Stromal cell of bone marrow (primary cell): ENCODE data around the gene FNIP2.

Experiments
- DNase-seq: peaks from one replicate; pipeline ENCODE4 v3.0.0-alpha.2; 2012; ENCODE audit warnings: low read depth

FNIP2 gene

GRCh38 chr4:158840131-158840530, 71.3 kb downstream of the FNIP2 start:
- no peak for DNase-seq

GRCh38 chr4:158841540-158841939, 72.7 kb downstream of the FNIP2 start:
- no peak for DNase-seq

- no peak for DNase-seq
Measured at GRCh38 chr4:158845311-158846041, 76.7 kb downstream of the FNIP2 start.

DNA sequence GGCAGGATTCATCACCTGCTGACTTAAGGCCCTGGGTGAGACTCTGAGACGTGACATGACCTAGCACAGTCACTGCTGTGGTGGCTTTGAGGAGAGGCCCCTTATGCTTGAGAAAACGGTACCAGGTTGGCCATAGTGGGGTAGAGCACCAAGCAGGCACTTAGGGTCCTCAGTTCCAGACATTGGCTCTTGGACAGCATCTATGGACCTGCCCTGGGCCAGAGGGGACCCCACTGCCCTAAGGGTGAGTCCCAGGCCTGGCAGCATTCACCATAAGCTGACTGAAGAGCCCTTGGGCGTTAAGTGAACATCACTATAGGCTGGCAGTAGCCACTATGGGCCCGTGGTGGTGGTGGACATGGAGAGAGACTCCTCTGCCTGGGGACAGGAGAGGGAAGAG, 78.7 kb downstream of the FNIP2 start:
- DNase-seq = no peak

DNA sequence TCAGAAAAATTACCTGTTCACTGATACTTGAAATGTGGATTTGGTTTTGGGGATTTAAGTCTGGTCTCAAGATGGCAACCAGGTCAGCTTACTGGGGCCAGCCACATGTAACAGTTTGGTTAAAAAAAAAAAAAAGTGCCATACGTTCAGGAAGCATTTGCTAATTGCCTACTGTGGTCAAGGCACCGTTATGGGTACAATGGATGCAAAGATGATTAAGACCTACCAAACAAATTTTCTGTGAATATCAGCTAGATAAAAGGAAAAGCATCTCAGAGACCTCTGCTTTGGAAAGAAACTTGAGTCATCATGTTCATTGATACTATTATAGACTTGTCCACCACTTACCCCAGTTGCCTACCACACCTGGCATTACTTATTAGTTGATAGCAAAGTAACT, 80.9 kb downstream of the FNIP2 start:
- DNase-seq = no peak

GRCh38 chr4:158850371-158850770, 81.5 kb downstream of the FNIP2 start:
- no peak for DNase-seq

DNA sequence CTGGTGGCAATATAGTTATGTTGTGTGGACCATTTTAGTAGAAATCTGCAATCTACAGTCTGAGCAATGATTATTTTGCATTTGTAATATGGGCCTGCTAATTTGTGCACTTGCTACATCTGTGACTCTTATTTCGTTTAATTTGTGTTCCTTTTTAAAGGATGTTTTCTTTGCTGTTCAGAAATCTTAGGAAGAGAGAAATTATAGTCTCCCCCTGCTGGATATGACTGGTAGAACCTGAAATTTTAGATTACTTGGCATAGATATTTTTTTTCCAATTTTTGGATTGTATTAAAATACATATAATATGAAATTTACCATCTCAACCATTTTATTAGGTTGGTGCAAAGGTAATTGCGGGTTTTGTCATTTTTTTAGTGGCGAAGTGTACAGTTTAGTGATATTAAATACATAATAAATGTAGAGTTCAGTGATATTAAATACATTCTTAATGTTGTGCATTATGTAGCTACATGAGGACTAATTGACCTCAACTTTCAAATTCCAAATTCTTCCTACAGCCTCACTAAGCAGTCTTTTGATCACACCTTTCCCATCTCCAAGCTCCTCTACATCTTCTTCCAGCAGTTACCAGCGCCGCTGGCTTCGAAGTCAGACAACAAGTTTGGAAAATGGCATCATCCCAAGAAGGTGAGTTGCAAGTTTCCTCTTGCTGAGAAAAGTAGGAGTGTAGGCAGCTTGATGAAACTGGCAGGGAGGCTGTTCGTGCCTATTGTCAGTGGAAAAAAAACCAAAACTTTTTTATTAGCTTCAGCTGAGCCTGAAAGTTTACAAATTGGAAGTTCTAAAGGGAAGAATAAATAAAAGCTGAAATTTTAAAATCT, 82.2 kb downstream of the FNIP2 start:
- DNase-seq = peak; percentile 23

DNA sequence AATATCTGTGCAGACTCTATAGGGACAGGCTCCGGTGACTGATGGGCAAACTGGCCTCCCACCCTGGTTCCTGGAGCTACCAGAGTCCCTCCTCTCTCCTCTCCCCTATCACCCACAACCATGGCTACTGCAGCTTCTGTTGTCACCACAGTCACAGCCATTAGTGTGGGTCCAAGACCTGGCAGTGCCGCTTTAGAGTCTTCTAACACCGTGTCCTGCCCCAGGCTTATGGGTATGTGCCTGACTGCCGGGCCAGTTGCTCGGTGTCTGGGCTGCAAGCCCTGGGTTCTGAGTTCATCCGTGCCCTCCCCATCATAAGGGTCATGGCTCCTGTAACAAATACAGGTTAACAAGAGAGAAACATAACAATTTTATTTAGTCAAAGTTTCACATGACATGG, 85.4 kb downstream of the FNIP2 start:
- DNase-seq = no peak

- DNase-seq = peak; percentile 10
Measured at GRCh38 chr4:158856852-158857251, 88.0 kb downstream of the FNIP2 start.

- no peak for DNase-seq
Measured at GRCh38 chr4:158857951-158858350, 89.1 kb downstream of the FNIP2 start.

- peak; percentile 38 for DNase-seq
Measured at GRCh38 chr4:158858410-158859199, 89.8 kb downstream of the FNIP2 start.

DNA sequence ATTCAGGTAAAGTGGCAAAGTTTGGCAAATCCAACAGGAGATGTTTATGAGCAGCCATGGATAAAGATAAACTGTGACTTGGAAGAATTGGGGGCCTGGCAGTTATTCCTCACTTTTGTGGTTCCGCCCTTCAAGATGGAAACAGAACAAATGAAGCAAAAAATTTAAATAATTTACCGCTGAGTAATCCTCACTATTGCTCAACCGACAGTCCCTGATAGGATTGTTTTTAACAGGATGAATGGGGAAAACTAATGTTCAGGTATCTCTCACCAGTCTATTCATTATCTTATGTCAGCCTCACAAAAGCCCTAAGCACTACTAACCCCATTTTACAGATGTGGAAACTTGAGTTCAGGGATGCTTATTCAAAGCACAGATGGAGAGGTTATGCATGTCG, 90.8 kb downstream of the FNIP2 start:
- DNase-seq = no peak

DNA sequence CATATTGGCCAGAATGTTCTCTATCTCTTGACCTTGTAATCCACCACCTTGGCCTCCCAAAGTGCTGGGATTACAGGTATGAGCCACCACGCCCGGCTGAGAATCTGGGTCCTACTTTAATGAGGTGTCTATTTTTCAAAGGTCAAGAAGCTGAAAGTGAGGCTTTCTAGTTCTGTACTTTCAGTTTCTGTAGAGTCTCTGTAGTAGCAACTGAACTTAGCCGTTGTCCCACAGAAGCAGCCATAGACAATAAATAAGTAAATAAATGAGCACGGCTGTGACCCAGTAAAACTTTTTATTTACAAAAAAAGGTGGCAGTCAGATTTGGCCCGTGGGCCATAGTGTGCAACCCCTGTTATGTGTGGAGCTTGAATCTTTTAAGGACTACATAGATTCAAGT, 92.0 kb downstream of the FNIP2 start:
- no peak for DNase-seq

GRCh38 chr4:158861281-158861680, 92.5 kb downstream of the FNIP2 start:
- DNase-seq = no peak

DNA sequence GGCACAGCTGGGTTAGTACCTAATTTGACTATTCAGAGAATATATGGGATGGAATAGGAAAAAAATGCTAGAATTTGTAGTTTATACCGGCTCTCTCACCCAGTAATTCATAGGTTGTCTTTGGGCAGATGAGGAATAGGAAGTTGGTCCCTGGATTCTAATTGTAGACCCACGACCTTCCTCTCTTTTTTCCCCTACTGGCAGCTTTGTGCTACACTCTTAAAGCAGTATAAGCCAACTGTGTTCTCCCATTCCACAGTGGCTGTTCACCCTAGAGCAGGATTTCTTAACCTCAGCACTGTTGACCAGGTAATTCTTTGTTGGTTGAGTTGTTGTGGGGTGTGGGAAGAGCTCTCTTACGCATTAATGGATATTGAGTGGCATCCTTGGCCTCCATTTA, 92.9 kb downstream of the FNIP2 start:
- DNase-seq = no peak

DNA sequence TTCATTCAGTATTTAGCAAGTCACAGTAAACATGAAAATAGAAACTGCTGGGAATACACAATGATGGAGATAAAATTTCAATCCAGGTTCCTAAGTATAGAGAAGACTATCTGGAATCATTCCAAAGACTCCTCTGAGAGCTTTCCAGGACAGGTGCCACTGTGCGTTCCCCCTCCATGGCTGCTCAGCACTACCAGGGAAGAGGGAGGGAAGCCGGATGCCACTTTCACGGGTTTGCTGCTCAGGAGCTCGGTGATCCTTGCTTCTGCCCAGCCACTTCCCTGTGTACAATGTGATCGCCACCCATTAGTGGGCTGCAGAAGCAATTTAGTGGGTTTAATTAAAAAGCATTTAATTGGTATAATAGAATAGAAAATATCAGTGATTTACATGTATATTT, 94.5 kb downstream of the FNIP2 start:
- DNase-seq = no peak

DNA sequence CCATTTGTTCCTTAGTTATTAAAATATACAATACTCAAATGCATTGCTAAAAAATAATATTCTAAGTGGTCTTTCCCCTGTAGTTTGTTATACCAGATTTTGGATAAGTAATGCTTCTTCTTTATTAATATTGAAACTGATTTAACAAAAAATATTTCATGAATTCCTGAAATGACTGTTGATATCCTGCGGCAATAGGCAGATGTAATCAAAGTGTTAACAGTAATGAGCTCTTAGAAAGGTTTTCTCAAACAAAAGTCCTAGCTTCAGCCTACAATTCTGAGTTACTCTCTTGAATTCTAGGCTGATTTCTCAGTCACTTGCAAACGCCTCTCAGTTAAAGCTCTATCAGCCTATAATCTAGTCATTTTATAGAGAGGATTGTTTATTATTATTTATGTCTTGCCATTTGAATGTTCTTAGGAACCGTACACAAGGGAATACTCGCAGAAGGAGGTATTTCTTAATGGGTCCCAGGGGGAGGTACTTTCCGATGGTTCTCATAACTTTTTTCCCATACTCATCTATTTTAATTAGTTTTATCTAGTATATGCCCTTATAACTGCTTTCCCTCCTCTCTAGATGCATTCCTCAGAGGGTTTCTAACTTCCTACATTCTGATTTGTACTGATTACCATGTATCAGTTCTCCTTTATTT, 96.8 kb downstream of the FNIP2 start:
- no peak for DNase-seq

DNA sequence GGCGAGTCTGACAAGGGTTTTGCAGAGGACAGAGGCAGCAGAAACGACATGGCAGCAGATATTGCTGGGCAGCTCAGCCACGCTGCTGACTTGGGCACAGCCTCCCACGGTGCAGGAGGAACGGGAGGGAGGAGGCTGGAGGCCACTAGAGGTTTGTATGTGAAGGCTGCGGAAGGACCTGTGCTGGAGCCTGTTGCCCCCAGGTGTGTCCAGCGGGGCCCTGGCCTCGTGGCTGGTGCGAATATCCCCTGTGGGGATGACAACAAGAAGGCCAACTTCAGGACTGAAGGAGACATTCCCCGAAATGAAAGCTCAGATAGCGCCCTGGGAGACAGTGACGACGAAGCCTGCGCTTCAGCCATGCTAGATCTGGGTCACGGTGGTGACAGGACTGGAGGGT, 100.2 kb downstream of the FNIP2 start:
- no peak for DNase-seq

- no peak for DNase-seq
Measured at GRCh38 chr4:158869761-158870160, 100.9 kb downstream of the FNIP2 start.

DNA sequence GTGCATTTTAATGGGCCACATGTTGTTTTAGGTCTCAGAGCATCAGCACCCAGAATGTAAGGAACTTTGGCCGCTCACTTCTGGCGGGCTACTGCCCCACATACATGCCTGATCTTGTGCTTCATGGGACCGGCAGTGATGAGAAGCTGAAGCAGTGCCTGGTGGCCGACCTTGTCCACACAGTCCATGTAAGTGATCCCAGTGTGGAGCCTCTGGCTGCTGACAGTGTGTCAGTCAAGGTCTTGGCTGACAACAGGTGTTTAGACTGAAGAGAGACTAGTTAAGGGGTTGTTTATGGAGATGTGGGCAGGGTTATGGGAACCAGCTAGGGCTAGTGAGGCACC, 101.4 kb downstream of the FNIP2 start:
- DNase-seq = no peak

- no peak for DNase-seq
Measured at GRCh38 chr4:158870626-158871334, 102.0 kb downstream of the FNIP2 start.

DNA sequence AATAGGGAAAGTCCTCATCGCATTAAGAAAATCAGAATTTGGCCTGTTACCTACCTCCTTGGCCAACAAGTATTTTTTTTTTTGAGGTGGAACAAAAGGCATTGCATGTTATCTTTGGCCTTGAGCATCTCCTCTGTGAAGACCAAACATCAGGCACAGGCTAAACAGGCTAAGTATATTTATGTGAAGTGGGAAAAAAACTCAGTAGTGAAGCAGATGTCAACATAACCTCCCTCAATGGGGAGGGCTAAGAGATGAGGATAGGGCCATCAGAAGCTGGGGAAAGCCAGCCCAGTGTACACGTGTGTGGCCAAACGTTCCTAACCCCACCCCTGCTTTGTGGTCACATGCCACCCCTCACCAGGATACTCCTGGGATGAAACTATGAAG, 102.5 kb downstream of the FNIP2 start:
- DNase-seq = no peak
